ENCODE results near the gene RNF225. TPM values are rescaled to one million over a fixed set of nuclear protein-coding genes. Genes with fewer than 3 reads are reported as not detected.
A peak's percentile ranks its signal among the peaks of the same experiment; 100 is the strongest.
"Not testable (repeated sequence)": the region's sequence is repeated elsewhere in the genome, so short reads cannot be mapped to it uniquely, and the experiment has no call there.

RNF225 gene
- total and polyA plus RNA-seq, 8 donors: not detected

GRCh38 chr19:58439576-58440554 lies 44.4 kb downstream of the RNF225 start, which contains the start of gene ZNF132:
Gene ZNF132, minus strand, starts transcription at chr19:58440153. Its CDS starts 332 bp downstream, at chr19:58439821.
- Histone ChIP-seq H3K27me3 (no peaks in the 10 kb centered on the region), H3K36me3 (peaks cover under 1 to 24% (median 13%) of the 10 kb centered on the region in 3 donors), H3K27ac (peak within 1 kb of the TSS; percentile 9 to 66 (median 50)), H3K4me1 (peaks cover 0 to 8% (median 0%) of the 10 kb centered on the region in 3 donors), H3K4me3 (peak within 1 kb of the TSS; percentile 42 to 85 (median 52)), H3K9me3 (peaks cover 0 to 6% (median under 1%) of the 10 kb centered on the region in 4 donors)
- WGBS, 2 donors: 6 to 7% methylated on average over 59 of the region's 59 CpGs
- intact Hi-C loops (cut with DNase I): no loop called here
- TF ChIP-seq CTCF (IDR thresholded peaks at IDR 0.05): no peak
- peak; percentile 97 to 99 (median 98) for ATAC-seq
- DNase-seq: peak; percentile 89 to 99 (median 97)
- peak; percentile 98 for FAIRE-seq

GRCh38 chr19:58440556-58440955 lies 45.1 kb downstream of the RNF225 start:
- Histone ChIP-seq H3K4me3 (peak overlapping the region; percentile 42 to 85 (median 52)), H3K27ac (peak overlapping the region; percentile 9 to 66 (median 50)), H3K36me3 (peaks cover 0 to 17% (median 7%) of the 10 kb centered on the region in 3 donors), H3K9me3 (peaks cover 0 to 4% (median 0%) of the 10 kb centered on the region in 4 donors), H3K4me1 (peaks cover 0 to 8% (median 0%) of the 10 kb centered on the region in 3 donors), H3K27me3 (no peaks in the 10 kb centered on the region)
- DNase-seq (peak in 3 of 6 donors; percentile 39 to 55 (median 55)), ATAC-seq (peak in 3 of 4 donors; percentile 1 to 2 (median 1)), FAIRE-seq (no peak)
- WGBS, 2 donors: 14 to 17% methylated on average over 30 to 31 of the region's 31 CpGs
- TF ChIP-seq CTCF (IDR thresholded peaks at IDR 0.05): no peak
- intact Hi-C loops (cut with DNase I): no loop called here

GRCh38 chr19:58442986-58443385 lies 47.5 kb downstream of the RNF225 start:
- H3K27ac ChIP-seq; H3K9me3 ChIP-seq; FAIRE-seq; DNase-seq; H3K4me3 ChIP-seq; ATAC-seq; H3K36me3 ChIP-seq; intact Hi-C loops (cut with DNase I); H3K27me3 ChIP-seq; H3K4me1 ChIP-seq: not testable (repeated sequence)
- 84 to 88% methylated on average over 7 of the region's 7 CpGs for WGBS, 2 donors

Small RNAs within 50 kb of the gene (microRNA-seq; reads per million reads assigned to microRNA genes)
- gene MIR4754: 0 reads per million in 2 donors

Other genes starting within 250 kb of the RNF225 start
- 1 to 10 TPM; 2.3 to 6.2 (median 3.4) TPM for gene ZNF329, start 244.9 kb upstream of the RNF225 start, total RNA-seq
- gene ZNF329, start 244.9 kb upstream of the RNF225 start, polyA plus RNA-seq: 1 to 10 TPM; 2.2 to 4.1 TPM
- gene ZNF274, start 212.6 kb upstream of the RNF225 start, total RNA-seq: 10 to 100 TPM in 2 of 6 donors, 1 to 10 TPM in 4; 6.4 to 13.0 (median 7.3) TPM
- 10 to 100 TPM in 1 of 2 donors, 1 to 10 TPM in 1; 8.3 to 15.1 TPM for gene ZNF274, start 212.6 kb upstream of the RNF225 start, polyA plus RNA-seq
- 10 to 100 TPM in 2 of 6 donors, 1 to 10 TPM in 4; 6.5 to 15.8 (median 7.9) TPM for gene ZNF544, start 166.7 kb upstream of the RNF225 start, total RNA-seq
- gene ZNF544, start 166.7 kb upstream of the RNF225 start, polyA plus RNA-seq: 10 to 100 TPM; 11.2 to 13.1 TPM
- gene ZNF8, start 116.7 kb upstream of the RNF225 start, total RNA-seq: 1 to 10 TPM; 1.6 to 3.6 (median 2.0) TPM
- gene ZNF8, start 116.7 kb upstream of the RNF225 start, polyA plus RNA-seq: 1 to 10 TPM; 1.4 to 1.5 TPM
- gene ERVK3-1, start 90.3 kb upstream of the RNF225 start, total RNA-seq: 10 to 100 TPM in 5 of 6 donors, 1 to 10 TPM in 1; 8.6 to 17.6 (median 14.0) TPM
- 10 to 100 TPM; 21.0 to 41.6 TPM for gene ERVK3-1, start 90.3 kb upstream of the RNF225 start, polyA plus RNA-seq
- gene ZSCAN22, start 68.7 kb upstream of the RNF225 start, total RNA-seq: 1 to 10 TPM in 4 of 6 donors, under 1 TPM in 2; 0.97 to 2.5 (median 1.6) TPM
- under 1 TPM; 0.65 to 0.87 TPM for gene ZSCAN22, start 68.7 kb upstream of the RNF225 start, polyA plus RNA-seq
- gene A1BG, start 42.2 kb upstream of the RNF225 start, total RNA-seq: 10 to 100 TPM in 1 of 6 donors, 1 to 10 TPM in 5; 3.3 to 10.6 (median 5.9) TPM
- gene A1BG, start 42.2 kb upstream of the RNF225 start, polyA plus RNA-seq: 10 to 100 TPM; 22.3 to 49.0 TPM
- gene ZNF497, start 32.9 kb upstream of the RNF225 start, total RNA-seq: 1 to 10 TPM in 5 of 6 donors, under 1 TPM in 1; 0.95 to 2.0 (median 1.4) TPM
- 1 to 10 TPM; 4.7 to 5.3 TPM for gene ZNF497, start 32.9 kb upstream of the RNF225 start, polyA plus RNA-seq
- gene ZNF837, start 14.6 kb upstream of the RNF225 start, total RNA-seq: 1 to 10 TPM; 1.1 to 1.9 (median 1.7) TPM
- gene ZNF837, start 14.6 kb upstream of the RNF225 start, polyA plus RNA-seq: 1 to 10 TPM; 3.1 to 3.8 TPM
- 1,000 to 10,000 TPM in 2 of 6 donors, 100 to 1,000 TPM in 4; 637 to 1,373 (median 887) TPM for gene RPS5, start 8.4 kb upstream of the RNF225 start, total RNA-seq
- 100 to 1,000 TPM; 699 to 891 TPM for gene RPS5, start 8.4 kb upstream of the RNF225 start, polyA plus RNA-seq
- gene ZNF584, start 13.0 kb downstream of the RNF225 start, total RNA-seq: 1 to 10 TPM; 4.3 to 8.5 (median 5.1) TPM
- 1 to 10 TPM; 4.1 to 6.5 TPM for gene ZNF584, start 13.0 kb downstream of the RNF225 start, polyA plus RNA-seq
- gene ZNF132, start 44.5 kb downstream of the RNF225 start, total RNA-seq: 1 to 10 TPM; 1.4 to 6.1 (median 2.1) TPM
- 1 to 10 TPM; 1.1 to 2.0 TPM for gene ZNF132, start 44.5 kb downstream of the RNF225 start, polyA plus RNA-seq
- 1 to 10 TPM; 3.5 to 5.6 (median 4.2) TPM for gene ZNF324B, start 56.0 kb downstream of the RNF225 start, total RNA-seq
- gene ZNF324B, start 56.0 kb downstream of the RNF225 start, polyA plus RNA-seq: 1 to 10 TPM; 3.0 to 4.5 TPM
- gene ZNF324, start 71.4 kb downstream of the RNF225 start, total RNA-seq: 1 to 10 TPM; 4.2 to 7.3 (median 6.3) TPM
- 1 to 10 TPM; 3.5 to 5.5 TPM for gene ZNF324, start 71.4 kb downstream of the RNF225 start, polyA plus RNA-seq
- 1 to 10 TPM; 4.4 to 6.6 (median 5.1) TPM for gene ZNF446, start 80.7 kb downstream of the RNF225 start, total RNA-seq
- 10 to 100 TPM; 19.9 to 23.6 TPM for gene ZNF446, start 80.7 kb downstream of the RNF225 start, polyA plus RNA-seq
- gene SLC27A5, start 116.3 kb downstream of the RNF225 start, total RNA-seq: 1 to 10 TPM; 3.0 to 6.7 (median 5.0) TPM
- 10 to 100 TPM; 12.8 to 15.6 TPM for gene SLC27A5, start 116.3 kb downstream of the RNF225 start, polyA plus RNA-seq
- 1 to 10 TPM; 4.3 to 9.3 (median 6.3) TPM for gene ZBTB45, start 124.2 kb downstream of the RNF225 start, total RNA-seq
- 1 to 10 TPM; 5.8 to 7.5 TPM for gene ZBTB45, start 124.2 kb downstream of the RNF225 start, polyA plus RNA-seq
- 100 to 1,000 TPM; 128 to 212 (median 174) TPM for gene TRIM28, start 148.4 kb downstream of the RNF225 start, total RNA-seq
- gene TRIM28, start 148.4 kb downstream of the RNF225 start, polyA plus RNA-seq: 100 to 1,000 TPM; 189 to 208 TPM
- 10 to 100 TPM; 45.8 to 68.0 (median 58.4) TPM for gene CHMP2A, start 159.4 kb downstream of the RNF225 start, total RNA-seq
- gene CHMP2A, start 159.4 kb downstream of the RNF225 start, polyA plus RNA-seq: 100 to 1,000 TPM; 108 to 118 TPM
- gene UBE2M, start 163.0 kb downstream of the RNF225 start, total RNA-seq: 10 to 100 TPM; 23.0 to 30.1 (median 25.3) TPM
- 10 to 100 TPM; 22.0 to 33.0 TPM for gene UBE2M, start 163.0 kb downstream of the RNF225 start, polyA plus RNA-seq
- gene MZF1, start 177.7 kb downstream of the RNF225 start, total RNA-seq: 10 to 100 TPM in 5 of 6 donors, 1 to 10 TPM in 1; 9.8 to 25.0 (median 11.6) TPM
- 10 to 100 TPM; 53.9 to 70.2 TPM for gene MZF1, start 177.7 kb downstream of the RNF225 start, polyA plus RNA-seq

Measured in pancreas (tissue), 10 donors.